ENCODE measurements around the gene WDFY3.

The WDFY3 gene

DNA sequence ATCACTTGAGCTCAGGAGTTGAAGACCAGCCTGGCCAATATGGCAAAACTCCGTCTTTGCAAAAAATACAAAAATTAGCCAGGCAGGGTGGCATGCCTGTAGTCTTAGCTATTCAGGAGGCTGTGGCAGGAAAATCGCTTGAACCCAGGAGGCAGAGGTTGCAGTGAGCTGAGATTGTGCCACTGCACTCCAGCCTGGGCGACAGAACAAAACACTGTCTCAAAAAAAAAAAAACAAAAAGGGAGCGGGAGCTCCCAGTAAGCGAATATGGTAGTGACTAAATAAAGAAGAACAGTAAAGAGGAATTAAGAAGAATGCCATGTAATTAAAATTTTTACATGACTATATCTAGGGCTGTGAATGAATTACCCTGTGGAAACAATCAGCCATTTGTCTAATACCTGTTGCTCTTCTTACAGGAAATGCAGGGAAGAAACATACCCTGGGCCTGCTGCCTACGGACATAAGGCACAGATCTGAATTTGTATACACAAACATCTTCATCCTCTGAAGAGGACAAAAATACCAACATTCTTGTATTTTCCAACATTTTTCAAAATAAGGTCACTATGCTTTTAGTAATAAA, 11.4 kb downstream of the WDFY3 start:
- no peak for DNase-seq (ENCODE audit: low read depth in 3 of 3, low spot score in 1 of 3)

DNA sequence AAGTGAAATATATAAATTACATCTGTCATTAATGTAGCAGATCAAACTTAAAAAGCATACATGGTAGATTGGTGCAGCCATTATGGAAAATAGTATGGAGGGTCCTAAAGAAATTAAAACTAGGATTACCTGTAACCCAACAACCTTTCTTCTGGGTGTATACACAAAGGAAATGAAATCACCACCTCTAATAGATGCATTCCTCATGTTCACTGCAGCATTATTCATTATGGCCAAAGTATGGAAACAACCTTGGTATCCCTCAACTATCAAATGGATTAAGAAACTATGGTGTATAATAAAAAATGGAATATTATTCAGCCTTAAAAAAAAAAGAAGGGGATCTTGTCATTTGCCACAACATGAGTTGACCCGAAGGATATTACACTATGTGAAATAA, 13.7 kb downstream of the WDFY3 start:
- DNase-seq (ENCODE audit: low read depth in 3 of 3, low spot score in 1 of 3), result no peak

GRCh38 chr4:84952004-84952403, 14.5 kb downstream of the WDFY3 start:
- no peak for DNase-seq (ENCODE audit: low read depth in 3 of 3, low spot score in 1 of 3)

DNA sequence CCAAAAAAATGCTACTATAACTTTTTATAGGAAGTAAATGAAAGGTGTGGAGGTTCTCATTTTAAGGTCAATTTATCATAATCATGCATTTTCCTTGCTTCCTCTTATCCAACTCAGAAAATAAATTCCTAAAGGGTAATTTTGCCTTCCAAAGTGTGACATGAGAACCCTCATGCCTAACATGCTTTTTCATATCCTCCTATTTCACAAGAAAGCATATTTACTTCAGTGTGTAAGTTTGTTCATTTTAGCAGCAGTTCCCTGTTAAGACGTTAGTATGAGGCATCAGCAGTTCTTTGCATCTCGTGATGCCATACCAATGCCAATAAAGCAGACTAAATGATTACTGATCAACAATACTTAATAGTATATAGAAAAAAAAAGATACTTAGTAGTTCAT, 18.4 kb downstream of the WDFY3 start:
- no peak for DNase-seq (ENCODE audit: low read depth in 3 of 3, low spot score in 1 of 3)

DNA sequence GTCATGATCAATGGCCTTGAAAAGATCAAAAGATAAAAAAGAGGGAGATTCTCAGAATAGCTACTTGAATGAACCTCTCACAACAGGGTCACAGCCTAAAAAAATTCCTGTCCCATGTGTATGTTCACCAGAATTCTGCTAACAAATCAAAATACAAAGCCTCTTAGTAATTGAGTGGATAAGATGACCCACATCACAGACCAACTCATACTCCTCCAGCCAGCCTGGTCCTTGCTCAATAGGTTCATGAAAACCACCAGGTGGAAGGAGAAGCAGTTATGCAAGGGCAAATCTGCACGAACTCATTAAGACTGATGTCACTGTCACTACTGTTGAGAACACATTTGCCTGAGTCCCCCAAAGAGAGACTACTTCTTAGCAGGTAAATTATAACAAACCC, 21.5 kb downstream of the WDFY3 start:
- no peak for DNase-seq (ENCODE audit: low read depth in 3 of 3, low spot score in 1 of 3)

DNA sequence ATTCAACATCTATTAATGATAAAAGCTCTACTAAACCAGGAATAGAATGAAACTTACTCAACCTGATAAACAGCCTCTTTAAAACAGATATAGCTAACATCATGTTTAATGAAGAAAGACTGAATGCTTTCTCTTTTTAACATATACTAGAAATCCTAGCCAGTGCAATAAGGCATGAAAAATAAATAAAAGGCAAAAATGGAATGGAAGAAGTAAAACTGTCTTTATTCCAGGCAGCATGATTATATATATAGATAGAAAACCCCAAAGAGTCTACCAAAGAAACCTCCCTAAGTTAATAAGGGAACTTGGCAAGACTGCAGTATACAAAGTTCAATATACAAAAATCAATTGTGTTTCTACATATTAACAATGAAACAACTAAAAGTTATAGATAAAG, 25.5 kb downstream of the WDFY3 start:
- DNase-seq (ENCODE audit: low read depth in 3 of 3, low spot score in 1 of 3), result no peak

DNA sequence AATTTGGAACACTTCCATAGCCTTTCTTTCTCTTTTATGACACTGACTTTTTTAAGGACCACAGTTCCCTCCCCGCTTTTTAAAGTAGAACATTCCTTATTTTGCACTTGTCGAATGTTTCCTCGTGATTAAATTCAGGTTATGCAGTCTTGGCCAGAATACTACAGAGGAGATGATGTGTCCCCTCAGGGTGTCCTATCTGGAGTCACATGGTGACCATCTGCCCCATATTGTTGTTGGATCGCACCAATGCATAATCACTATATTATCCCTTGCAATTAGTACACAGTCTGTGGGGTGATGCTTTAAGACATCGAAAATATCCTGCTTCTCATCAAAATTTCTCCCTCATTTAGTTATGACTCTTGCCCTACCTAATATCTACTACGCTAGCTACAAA, 27.4 kb downstream of the WDFY3 start:
- DNase-seq (ENCODE audit: low read depth in 3 of 3, low spot score in 1 of 3), result no peak

- no peak for DNase-seq (ENCODE audit: low read depth in 3 of 3, low spot score in 1 of 3)
Observed at GRCh38 chr4:84938316-84938715, 28.2 kb downstream of the WDFY3 start.

DNA sequence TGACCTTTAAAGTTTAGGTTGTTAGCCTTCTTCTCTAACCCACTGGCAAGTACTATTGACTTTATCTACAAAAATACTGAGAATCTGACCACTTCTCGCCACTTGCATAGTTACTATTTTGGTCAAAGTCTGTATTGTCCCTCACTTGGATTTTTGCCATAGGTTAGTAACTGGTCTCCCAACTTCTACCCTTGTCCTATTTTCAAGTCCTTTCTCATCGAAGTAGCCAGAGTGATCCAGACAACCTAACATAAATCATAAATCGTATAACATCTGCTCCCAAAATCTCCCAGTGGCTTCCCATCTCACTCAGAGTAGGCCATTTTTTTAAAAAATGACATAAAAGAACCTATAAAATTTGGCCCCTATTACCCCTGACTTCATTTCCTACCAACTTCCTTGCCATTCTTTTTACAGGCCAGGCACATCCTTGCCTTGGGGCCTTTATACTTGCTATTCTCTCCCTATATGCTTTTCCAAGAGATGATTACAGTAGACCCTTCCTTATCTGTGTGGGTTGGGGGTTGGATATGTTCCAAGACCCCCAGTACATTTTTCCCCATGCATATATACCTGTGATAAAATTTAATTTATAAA, 29.0 kb downstream of the WDFY3 start:
- DNase-seq (ENCODE audit: low read depth in 3 of 3, low spot score in 1 of 3), result no peak

GRCh38 chr4:84936123-84936522, 30.4 kb downstream of the WDFY3 start:
- no peak for DNase-seq (ENCODE audit: low read depth in 3 of 3, low spot score in 1 of 3)

- no peak for DNase-seq (ENCODE audit: low read depth in 3 of 3, low spot score in 1 of 3)
Observed at GRCh38 chr4:84932462-84932861, 34.0 kb downstream of the WDFY3 start.

GRCh38 chr4:84931961-84932360, 34.5 kb downstream of the WDFY3 start:
- no peak for DNase-seq (ENCODE audit: low read depth in 3 of 3, low spot score in 1 of 3)

GRCh38 chr4:84931274-84931673, 35.2 kb downstream of the WDFY3 start:
- DNase-seq (ENCODE audit: low read depth in 3 of 3, low spot score in 1 of 3), result no peak

DNA sequence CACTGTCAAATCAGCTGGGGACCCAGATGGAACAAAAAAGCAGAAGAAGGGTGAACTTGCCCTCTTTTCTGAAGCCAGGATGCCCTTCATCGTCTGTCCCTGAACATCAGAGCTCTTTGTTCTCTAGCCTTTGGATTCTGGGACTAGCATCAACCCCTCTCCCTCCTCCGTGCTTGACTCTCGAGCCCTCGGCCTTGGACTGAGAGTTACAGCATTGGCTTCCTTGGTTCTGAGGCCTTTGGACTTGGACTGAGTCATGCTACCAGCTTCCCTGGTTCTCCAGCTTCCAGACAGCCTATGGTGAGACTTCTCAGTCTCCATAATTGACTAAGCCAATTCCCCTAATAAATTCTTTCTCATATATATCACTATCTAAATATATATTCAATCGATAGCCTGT, 38.4 kb downstream of the WDFY3 start:
- no peak for DNase-seq (ENCODE audit: low read depth in 3 of 3, low spot score in 1 of 3)

- no peak for DNase-seq (ENCODE audit: low read depth in 3 of 3, low spot score in 1 of 3)
Observed at GRCh38 chr4:84927428-84927827, 39.1 kb downstream of the WDFY3 start.

DNA sequence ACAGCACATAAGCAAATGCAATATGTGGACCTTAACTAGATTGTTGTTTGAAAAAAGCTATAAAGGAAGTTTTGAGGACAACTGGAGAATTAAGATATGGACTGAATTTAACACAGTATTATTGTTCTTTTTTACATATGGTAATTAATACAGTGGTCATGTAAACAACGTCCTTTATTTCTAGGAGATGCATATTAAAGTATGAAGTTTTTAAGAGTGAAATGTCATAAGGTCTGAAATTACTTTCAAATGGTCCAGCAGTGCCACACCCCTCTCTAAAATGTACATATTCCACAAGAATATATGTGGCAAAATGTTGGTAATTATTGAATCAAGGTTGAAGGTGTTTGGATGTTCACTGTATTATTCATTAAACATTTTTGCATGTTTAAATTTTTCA, 40.9 kb downstream of the WDFY3 start:
- DNase-seq (ENCODE audit: low read depth in 3 of 3, low spot score in 1 of 3), result no peak

DNA sequence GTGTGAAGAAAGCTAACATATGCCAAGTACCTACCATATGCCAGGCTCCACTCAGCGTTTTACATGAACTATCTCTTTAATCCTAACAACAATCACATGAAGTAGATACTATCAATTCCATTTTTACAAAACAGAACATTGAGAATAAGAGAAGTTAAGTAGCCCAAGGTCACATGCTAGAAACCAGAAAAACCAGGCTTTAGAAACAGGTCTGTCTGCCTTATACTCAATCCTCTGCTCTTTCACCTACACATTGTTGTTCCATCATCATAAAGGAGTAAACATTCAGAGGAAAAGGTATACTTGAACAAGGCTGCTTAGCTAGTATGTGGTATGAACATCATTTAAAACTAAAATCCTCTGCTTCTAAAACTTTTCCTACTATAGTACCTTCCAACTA, 42.1 kb downstream of the WDFY3 start:
- no peak for DNase-seq (ENCODE audit: low read depth in 3 of 3, low spot score in 1 of 3)

- DNase-seq (ENCODE audit: low read depth in 3 of 3, low spot score in 1 of 3), result no peak
Observed at GRCh38 chr4:84920617-84921016, 45.9 kb downstream of the WDFY3 start.

DNA sequence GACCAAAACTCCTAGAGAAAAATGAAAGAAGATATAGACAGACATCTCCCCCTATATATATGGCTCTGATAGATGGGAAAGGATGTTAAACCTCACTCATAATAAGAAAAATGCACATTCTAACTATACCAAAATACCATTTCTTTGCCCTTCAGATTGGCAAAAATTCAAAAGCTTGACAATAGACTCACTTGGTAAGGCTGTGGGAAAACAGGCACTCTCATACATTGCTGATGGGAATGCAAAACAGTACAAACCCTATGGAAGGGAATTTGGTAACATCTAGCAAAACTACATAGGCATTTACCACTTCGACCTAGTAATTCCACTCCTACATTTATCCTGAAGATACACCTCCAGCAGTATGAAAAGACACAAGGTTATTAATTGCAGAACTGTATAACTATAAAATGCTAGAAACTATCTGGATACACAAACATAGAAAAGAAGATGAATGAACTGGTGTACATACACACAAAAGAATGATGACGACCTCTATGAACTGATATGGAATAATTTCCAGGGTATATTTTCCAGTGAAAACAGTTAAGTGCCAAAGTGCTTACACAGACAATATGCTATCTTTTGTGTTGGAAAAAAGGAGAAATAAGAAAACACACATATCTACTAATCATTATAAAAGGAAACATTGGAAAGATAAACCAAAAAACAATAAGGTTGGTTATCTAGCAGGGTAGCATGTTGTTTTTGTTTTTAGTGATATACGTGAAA, 48.5 kb downstream of the WDFY3 start:
- no peak for DNase-seq (ENCODE audit: low read depth in 3 of 3, low spot score in 1 of 3)

DNA sequence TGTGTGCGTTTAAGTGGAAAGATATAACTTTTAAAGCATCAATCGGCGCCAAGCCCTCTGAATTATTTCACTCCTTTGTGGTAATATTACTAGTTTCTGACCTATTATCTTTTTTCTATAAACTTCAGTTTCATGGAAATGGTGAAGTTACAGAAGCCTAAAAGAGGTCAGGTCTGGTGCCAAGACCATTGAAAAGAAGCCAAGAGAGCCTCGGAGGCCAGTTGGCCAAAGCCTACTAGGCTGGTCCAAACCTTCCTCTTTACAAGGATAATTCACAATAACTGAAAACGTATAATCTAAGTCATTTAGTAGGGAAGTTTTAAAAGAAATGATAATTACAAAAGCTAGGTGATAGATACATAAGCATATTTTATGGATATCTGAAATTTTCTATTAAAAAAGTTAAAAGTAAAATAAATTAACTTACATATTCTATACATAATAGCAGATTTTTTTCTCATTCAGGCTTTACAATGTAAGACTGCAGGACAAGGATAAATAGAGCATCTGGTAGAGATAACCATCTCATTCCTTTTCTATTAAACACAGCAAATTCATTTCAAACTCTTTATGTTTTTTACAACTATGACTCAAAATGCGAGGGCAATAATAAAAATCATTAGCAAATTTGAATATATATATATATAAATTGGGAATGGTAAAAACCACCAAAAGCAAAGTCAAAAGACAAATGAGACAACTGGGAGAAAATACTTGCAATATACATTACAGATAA, 49.2 kb downstream of the WDFY3 start:
- no peak for DNase-seq (ENCODE audit: low read depth in 3 of 3, low spot score in 1 of 3)

DNA sequence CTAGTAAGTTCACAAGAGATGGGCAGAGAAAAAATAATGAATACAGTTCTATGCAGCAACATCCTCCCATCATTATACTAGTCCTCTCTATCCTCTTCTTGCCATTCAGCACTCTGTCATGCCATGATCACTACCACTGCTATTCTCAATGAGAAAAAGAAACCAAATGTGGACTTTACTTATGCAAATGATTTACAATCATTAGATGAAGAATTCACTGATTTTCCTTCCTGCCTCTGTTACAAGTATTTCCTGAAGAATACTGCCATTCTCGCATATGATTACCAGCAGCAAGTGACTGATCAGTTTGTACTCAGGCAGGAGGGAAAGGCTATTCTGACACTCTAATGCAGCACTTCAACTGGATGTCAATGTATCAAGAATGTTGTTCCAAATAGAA, 50.3 kb downstream of the WDFY3 start:
- no peak for DNase-seq (ENCODE audit: low read depth in 3 of 3, low spot score in 1 of 3)

- DNase-seq (ENCODE audit: low read depth in 3 of 3, low spot score in 1 of 3), result no peak
Observed at GRCh38 chr4:84915396-84915780, 51.1 kb downstream of the WDFY3 start.

Data from stimulated activated CD4-positive, alpha-beta T cell treated with anti-CD3 and anti-CD28 coated beads, TNF-alpha, amount 100 ng/mL, for 1 hour (primary cell).